Pancreas (tissue), 10 donors: ENCODE measurements around the gene TPSD1. TPM values are rescaled to one million over a fixed set of nuclear protein-coding genes. Genes with fewer than 3 reads are reported as not detected.

Source experiments
- ATAC-seq, 4 donors: fragments of 200-7000 bp; cut with Tn5 transposase; one replicate each; pipeline versions ENCODE4 v1.8.0 to v1.9.1; 2020; ENCODE audit warnings: mild to moderate bottlenecking in 4 of 4, moderate library complexity in 4 of 4
- DNase-seq, 6 donors: peaks; one replicate each; pipeline ENCODE4 v3.0.0-alpha.2; 2020
- FAIRE-seq: peaks from 2 replicates; lab custom pipeline; 2012; peaks lifted over from hg19 to GRCh38; lab: Jason Lieb, UNC
- H3K27ac ChIP-seq, 4 donors: fragments of 200-600 bp; sonication (generic); 1 replicate in 3 of 4; 2 replicates in 1 of 4; pipeline versions ENCODE4 v1.5.0 to v1.8.0; 2020
- H3K27me3 ChIP-seq, 4 donors: fragments of 200-600 bp; one replicate each; pipeline ENCODE4 v1.8.0; 2021
- H3K36me3 ChIP-seq, 3 donors: fragments of 200-600 bp; sonication (generic) in 1 of 3; one replicate each; pipeline versions ENCODE4 v1.5.0 to v1.8.0; 2020 to 2021
- H3K4me1 ChIP-seq, 3 donors: fragments of 200-600 bp; one replicate each; pipeline ENCODE4 v1.8.0; 2021
- H3K4me3 ChIP-seq, 4 donors: fragments of 200-600 bp; sonication (generic) in 2 of 4; one replicate each; pipeline versions ENCODE4 v1.5.0 to v1.8.0; 2020 to 2021
- H3K9me3 ChIP-seq, 4 donors: fragments of 200-600 bp; one replicate each; pipeline ENCODE4 v1.8.0; 2021
- CTCF ChIP-seq, 4 donors: fragments of 200-600 bp; sonication (generic) in 3 of 4; IDR thresholded peaks; one replicate each; pipeline versions ENCODE4 v1.5.0 to v1.8.0; 2021; ENCODE audit warnings: antibody characterized with exemption in 4 of 4
- WGBS, 2 donors: extraction: QIAGEN DNeasy Blood & Tissue Kit; methylation state at CpG; one replicate each; pipeline ENCODE4 v1.1.7; 2013; 5-methylcytosine and 5-hydroxymethylcytosine counted together
- intact Hi-C, 3 donors: fragments of 100-400 bp; cut with DNase I; formaldehyde crosslinking; loops; one replicate each; pipeline versions ENCODE4 v1.11.1 to v1.14.2; 2022
- polyA plus RNA-seq, 2 donors: library from polyadenylated mRNA; stranded (reverse); fragments of 200-250 nt; gene quantifications; one replicate each; pipeline ENCODE4 v1.2.3, GENCODE V29; 2013
- total RNA-seq, 6 donors: library from RNA; stranded (reverse); fragmentation: NEBNext Ultra II Directional in 4 of 6; extraction: Animal tissue kit (Norgen Biotek cat#: 25700) in 4 of 6; gene quantifications; one replicate each; pipeline versions ENCODE4 v1.2.1 to v1.2.4, GENCODE V29; 2021 to 2023
- donor health status: healthy with polysubstance abuse.
- donor health status: DM: no; HTN: no; CAD: no; lungs with moderate emphysema.
- donor health status: DM: no; HTN: no; CAD: no.
- donor health status: control.
- donor health status: control.
- donor health status: Bipolar disorder and iron deficiency.
- donor health status: DM: yes; HTN: yes; CAD: no.
- donor health status: DM: no; HTN: no; CAD: no.
- donor health status: DM: no; HTN: no; CAD: no.
- donor health status: DM: yes; HTN: yes; CAD: no.

TPSD1 gene
- total and polyA plus RNA-seq, 8 donors: 0.19 to 0.61 (median 0.26) TPM; not detected in 5

DNA sequence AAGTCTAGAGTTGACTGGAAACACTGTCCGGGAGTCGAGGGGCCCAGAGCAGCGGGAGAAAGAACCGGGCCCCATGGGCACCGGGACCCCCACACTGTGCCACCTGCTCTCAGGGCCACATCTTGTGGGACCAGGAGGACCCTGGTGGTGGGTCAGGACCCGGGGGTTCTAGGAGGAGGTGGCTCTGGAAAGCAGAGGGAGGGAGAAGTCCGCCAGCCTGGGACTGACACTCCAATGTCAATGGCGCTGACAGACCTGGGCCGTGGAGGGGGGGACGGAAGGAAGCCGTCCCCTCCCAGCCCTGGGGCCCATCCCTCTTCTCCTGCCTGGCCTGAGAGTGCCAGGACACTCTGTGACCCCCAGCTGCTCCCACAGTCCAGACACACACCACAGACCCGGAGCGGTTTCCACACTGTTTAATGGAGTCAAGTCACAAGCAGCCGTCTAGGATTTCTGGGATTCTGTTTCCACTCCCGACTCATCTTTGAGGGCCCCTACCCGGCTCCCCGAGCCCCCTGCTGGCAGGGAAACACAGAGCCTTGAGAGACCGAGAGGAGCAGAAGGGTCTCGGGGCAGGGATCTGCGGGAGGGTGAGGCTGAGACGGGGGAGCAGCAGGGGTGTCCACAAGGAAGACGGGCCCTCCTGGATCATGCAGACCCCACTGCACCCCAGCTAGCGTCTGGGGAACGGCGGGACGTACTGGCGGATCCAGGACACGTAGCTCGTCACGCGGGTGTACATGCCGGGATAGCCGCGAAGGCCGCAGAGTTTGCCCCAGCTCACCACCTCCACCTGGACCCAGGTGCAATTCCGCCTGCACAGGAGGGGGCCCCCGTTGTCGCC lies 30.0 kb downstream of the TPSD1 start:
- Histone ChIP-seq H3K36me3 (no peaks in the 10 kb centered on the region), H3K4me3 (no peak overlapping the region), H3K27ac (no peak overlapping the region), H3K9me3 (no peaks in the 10 kb centered on the region), H3K27me3 (peaks cover 0 to 8% (median 0%) of the 10 kb centered on the region in 4 donors), H3K4me1 (no peaks in the 10 kb centered on the region)
- intact Hi-C loops: no loop called here
- ATAC-seq: no peak
- no peak for TF ChIP-seq CTCF (IDR thresholded peaks at IDR 0.05)
- peak in 1 of 6 donors; percentile 51 for DNase-seq
- 56 to 57% methylated on average over 38 of the region's 38 CpGs for WGBS, 2 donors
- no peak for FAIRE-seq

- Histone ChIP-seq H3K9me3 (no peaks in the 10 kb centered on the region), H3K36me3 (no peaks in the 10 kb centered on the region), H3K4me1 (no peaks in the 10 kb centered on the region), H3K27me3 (peaks cover 0 to 8% (median 0%) of the 10 kb centered on the region in 4 donors), H3K27ac (no peak overlapping the region), H3K4me3 (no peak overlapping the region)
- FAIRE-seq (no peak), ATAC-seq (no peak), DNase-seq (no peak)
- WGBS, 2 donors: 62 to 64% methylated on average over 25 of the region's 25 CpGs
- intact Hi-C loops: no loop called here
- no peak for TF ChIP-seq CTCF (IDR thresholded peaks at IDR 0.05)
Observed at GRCh38 chr16:1286513-1287094, 30.7 kb downstream of the TPSD1 start.

- ATAC-seq (peak in 2 of 4 donors; percentile 10 to 34), DNase-seq (peak in 1 of 6 donors; percentile 69), FAIRE-seq (no peak)
- no peak overlapping the region for H3K27ac ChIP-seq
- no peaks in the 10 kb centered on the region for H3K4me1 ChIP-seq
- H3K27me3 ChIP-seq: peaks cover 0 to 8% (median 0%) of the 10 kb centered on the region in 4 donors
- intact Hi-C loops: no loop called here
- no peaks in the 10 kb centered on the region for H3K36me3 ChIP-seq
- WGBS, 2 donors: 35 to 40% methylated on average over 38 to 40 of the region's 40 CpGs
- no peak for TF ChIP-seq CTCF (IDR thresholded peaks at IDR 0.05)
- H3K9me3 ChIP-seq: no peaks in the 10 kb centered on the region
- H3K4me3 ChIP-seq: no peak overlapping the region
Observed at GRCh38 chr16:1287982-1288670, 32.3 kb downstream of the TPSD1 start.

- Histone ChIP-seq H3K36me3 (no peaks in the 10 kb centered on the region), H3K9me3 (no peaks in the 10 kb centered on the region), H3K4me1 (no peaks in the 10 kb centered on the region), H3K4me3 (no peak overlapping the region), H3K27ac (no peak overlapping the region), H3K27me3 (peaks cover 0 to 8% (median 0%) of the 10 kb centered on the region in 4 donors)
- no peak for TF ChIP-seq CTCF (IDR thresholded peaks at IDR 0.05)
- intact Hi-C loops: no loop called here
- 22 to 30% methylated on average over 18 to 20 of the region's 20 CpGs for WGBS, 2 donors
- FAIRE-seq: no peak
- DNase-seq: peak in 1 of 6 donors; percentile 76
- peak; percentile 21 to 52 (median 41) for ATAC-seq
Observed at GRCh38 chr16:1288813-1289476, 33.1 kb downstream of the TPSD1 start.
